IPS-18a (cell line): ENCODE measurements around the gene TGFB2.

Experiments used
- H3K27ac ChIP-seq: one replicate; pipeline ENCODE4 v1.5.1; 2013; ENCODE audit warnings: low read length
- H3K27me3 ChIP-seq: one replicate; pipeline ENCODE4 v1.6.1; 2013; ENCODE audit warnings: mild to moderate bottlenecking, low read length; ENCODE audit not compliant: control insufficient read depth, insufficient read depth
- H3K36me3 ChIP-seq: one replicate; pipeline ENCODE4 v1.6.1; 2013; ENCODE audit warnings: low read depth, low read length; ENCODE audit not compliant: control insufficient read depth
- H3K4me1 ChIP-seq: one replicate; pipeline ENCODE4 v1.6.1; 2013; ENCODE audit warnings: low read depth, low read length; ENCODE audit not compliant: control insufficient read depth
- H3K4me3 ChIP-seq: one replicate; pipeline ENCODE4 v1.5.1; 2013; ENCODE audit warnings: low read length
- H3K9ac ChIP-seq: one replicate; pipeline ENCODE4 v1.6.1; 2013; ENCODE audit warnings: mild to moderate bottlenecking, low read length, moderate library complexity
- H3K9me3 ChIP-seq: one replicate; pipeline ENCODE4 v1.6.1; 2013; ENCODE audit warnings: low read depth, low read length; ENCODE audit not compliant: control insufficient read depth

The TGFB2 gene

GRCh38 chr1:218414060-218414728 lies 69.1 kb downstream of the TGFB2 start:
- H3K27me3 ChIP-seq: no peaks in the 10 kb centered on the region
- no peak overlapping the region for H3K27ac ChIP-seq
- no peaks in the 10 kb centered on the region for H3K36me3 ChIP-seq

GRCh38 chr1:218415726-218416125 lies 70.6 kb downstream of the TGFB2 start:
- H3K36me3 ChIP-seq: no peaks in the 10 kb centered on the region
- H3K27ac ChIP-seq: no peak overlapping the region
- no peaks in the 10 kb centered on the region for H3K9me3 ChIP-seq
- no peaks in the 10 kb centered on the region for H3K4me1 ChIP-seq
- no peak overlapping the region for H3K4me3 ChIP-seq
- H3K9ac ChIP-seq: no peak overlapping the region
- no peaks in the 10 kb centered on the region for H3K27me3 ChIP-seq

More at GRCh38 chr1:218414060-218414728, 69.1 kb downstream of the TGFB2 start:
- Histone ChIP-seq H3K9ac (no peak overlapping the region), H3K4me3 (no peak overlapping the region), H3K9me3 (no peaks in the 10 kb centered on the region), H3K4me1 (no peaks in the 10 kb centered on the region)

DNA sequence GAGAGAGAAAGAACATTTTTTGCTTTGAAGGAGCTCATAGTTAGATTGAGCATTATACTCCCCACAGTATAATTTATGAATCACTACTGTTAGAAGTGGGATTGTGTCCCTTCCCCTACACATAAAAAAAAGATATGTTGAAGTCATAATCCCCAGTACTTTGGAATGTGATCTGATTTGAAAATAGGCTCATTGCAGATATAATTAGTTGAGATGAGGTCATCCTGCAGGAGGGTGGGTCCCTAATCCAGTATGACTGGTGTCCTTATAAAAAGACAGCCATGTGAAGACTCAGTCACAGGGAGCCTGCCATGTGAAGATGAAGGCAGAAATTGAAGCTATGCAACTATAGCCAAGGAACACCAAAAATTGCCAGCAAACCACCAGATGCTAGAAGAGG lies 76.4 kb downstream of the TGFB2 start:
- H3K27me3 ChIP-seq: no peaks in the 10 kb centered on the region
- H3K4me3 ChIP-seq: no peak overlapping the region
- no peak overlapping the region for H3K27ac ChIP-seq
- no peaks in the 10 kb centered on the region for H3K4me1 ChIP-seq
- no peaks in the 10 kb centered on the region for H3K36me3 ChIP-seq
- H3K9me3 ChIP-seq: no peaks in the 10 kb centered on the region
- no peak overlapping the region for H3K9ac ChIP-seq

DNA sequence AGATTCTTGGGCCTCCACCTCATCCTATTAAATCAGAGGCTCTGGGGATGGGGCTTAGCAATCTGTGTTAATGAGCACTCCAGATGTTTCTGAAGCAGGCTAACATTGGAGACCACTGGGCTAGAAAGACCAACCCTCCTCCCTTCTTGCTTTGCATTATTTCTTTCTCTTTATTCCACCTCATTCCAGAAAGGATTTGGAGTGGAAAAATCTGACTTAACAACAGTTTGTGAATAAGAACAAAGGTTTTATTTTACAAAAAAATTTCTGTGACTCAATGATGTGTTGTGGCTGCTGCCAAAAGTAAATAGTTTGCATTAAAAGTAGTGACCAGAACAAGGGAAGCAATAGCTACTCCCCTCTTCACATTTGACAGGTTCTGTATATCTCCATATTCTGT lies 79.4 kb downstream of the TGFB2 start:
- no peaks in the 10 kb centered on the region for H3K36me3 ChIP-seq
- no peak overlapping the region for H3K9ac ChIP-seq
- H3K4me3 ChIP-seq: no peak overlapping the region
- H3K27ac ChIP-seq: no peak overlapping the region
- no peaks in the 10 kb centered on the region for H3K9me3 ChIP-seq
- no peaks in the 10 kb centered on the region for H3K4me1 ChIP-seq
- no peaks in the 10 kb centered on the region for H3K27me3 ChIP-seq

GRCh38 chr1:218425647-218426342 lies 80.7 kb downstream of the TGFB2 start:
- H3K27ac ChIP-seq: no peak overlapping the region
- H3K27me3 ChIP-seq: no peaks in the 10 kb centered on the region
- H3K36me3 ChIP-seq: no peaks in the 10 kb centered on the region
- no peak overlapping the region for H3K9ac ChIP-seq
- H3K4me1 ChIP-seq: no peaks in the 10 kb centered on the region
- no peak overlapping the region for H3K4me3 ChIP-seq
- H3K9me3 ChIP-seq: no peaks in the 10 kb centered on the region

GRCh38 chr1:218426343-218426657 lies 81.2 kb downstream of the TGFB2 start:
- Histone ChIP-seq H3K4me3 (no peak overlapping the region), H3K36me3 (no peaks in the 10 kb centered on the region), H3K27ac (no peak overlapping the region), H3K27me3 (no peaks in the 10 kb centered on the region), H3K9me3 (no peaks in the 10 kb centered on the region), H3K4me1 (no peaks in the 10 kb centered on the region), H3K9ac (no peak overlapping the region)

- H3K4me1 ChIP-seq: no peaks in the 10 kb centered on the region
- H3K27me3 ChIP-seq: no peaks in the 10 kb centered on the region
- H3K4me3 ChIP-seq: no peak overlapping the region
- H3K27ac ChIP-seq: no peak overlapping the region
- no peaks in the 10 kb centered on the region for H3K9me3 ChIP-seq
- no peak overlapping the region for H3K9ac ChIP-seq
- no peaks in the 10 kb centered on the region for H3K36me3 ChIP-seq
Measured at GRCh38 chr1:218429301-218429700, 84.2 kb downstream of the TGFB2 start.

DNA sequence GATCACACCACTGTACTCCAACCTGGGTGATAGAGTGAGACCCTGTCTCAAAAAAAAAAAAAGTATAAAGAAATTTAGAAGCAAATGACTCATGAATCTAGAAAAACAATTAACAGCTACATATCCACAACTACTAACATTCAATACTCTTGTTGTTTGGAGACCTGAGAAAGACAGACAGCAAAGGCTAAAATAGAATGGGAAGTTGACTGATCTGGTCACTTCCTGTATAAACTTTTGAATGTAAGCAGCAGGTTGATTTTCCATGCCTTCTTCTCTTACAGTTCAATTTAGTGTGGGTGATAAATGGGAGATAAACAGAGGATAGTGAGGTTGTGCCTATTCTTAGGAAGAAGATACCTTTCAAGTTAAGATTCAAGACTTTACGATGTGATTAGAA lies 85.2 kb downstream of the TGFB2 start:
- H3K4me1 ChIP-seq: no peaks in the 10 kb centered on the region
- no peak overlapping the region for H3K9ac ChIP-seq
- H3K27ac ChIP-seq: no peak overlapping the region
- no peak overlapping the region for H3K4me3 ChIP-seq
- H3K9me3 ChIP-seq: no peaks in the 10 kb centered on the region
- H3K36me3 ChIP-seq: no peaks in the 10 kb centered on the region
- H3K27me3 ChIP-seq: no peaks in the 10 kb centered on the region

GRCh38 chr1:218430822-218431221 lies 85.7 kb downstream of the TGFB2 start:
- H3K27me3 ChIP-seq: no peaks in the 10 kb centered on the region
- H3K4me1 ChIP-seq: no peaks in the 10 kb centered on the region
- H3K9ac ChIP-seq: no peak overlapping the region
- H3K27ac ChIP-seq: no peak overlapping the region
- H3K4me3 ChIP-seq: no peak overlapping the region
- no peaks in the 10 kb centered on the region for H3K9me3 ChIP-seq
- no peaks in the 10 kb centered on the region for H3K36me3 ChIP-seq

DNA sequence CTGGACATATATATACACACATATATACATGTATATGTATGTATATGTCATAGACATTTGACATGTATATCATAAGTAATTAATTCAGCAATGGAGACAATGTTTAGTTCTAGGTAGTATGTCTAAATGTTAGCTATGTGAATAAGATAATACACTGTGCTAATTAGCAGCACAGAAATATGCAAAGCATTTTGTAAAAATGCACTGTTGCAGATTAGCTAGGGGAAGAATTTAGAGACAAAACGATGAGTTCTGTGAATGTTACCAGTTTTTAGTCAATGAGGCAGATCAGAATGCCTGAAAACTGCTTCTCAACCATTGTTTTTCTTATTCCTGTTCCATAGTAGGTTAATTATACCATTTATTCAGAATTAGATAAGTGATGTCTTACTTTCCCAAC lies 86.3 kb downstream of the TGFB2 start:
- no peak overlapping the region for H3K4me3 ChIP-seq
- no peak overlapping the region for H3K27ac ChIP-seq
- no peaks in the 10 kb centered on the region for H3K27me3 ChIP-seq

GRCh38 chr1:218433744-218434143 lies 88.6 kb downstream of the TGFB2 start:
- Histone ChIP-seq H3K9ac (no peak overlapping the region), H3K27ac (no peak overlapping the region), H3K27me3 (no peaks in the 10 kb centered on the region), H3K36me3 (no peaks in the 10 kb centered on the region), H3K9me3 (no peaks in the 10 kb centered on the region), H3K4me3 (no peak overlapping the region), H3K4me1 (no peaks in the 10 kb centered on the region)

More for the DNA sequence above, 86.3 kb downstream of the TGFB2 start:
- Histone ChIP-seq H3K36me3 (no peaks in the 10 kb centered on the region), H3K4me1 (no peaks in the 10 kb centered on the region), H3K9ac (no peak overlapping the region), H3K9me3 (no peaks in the 10 kb centered on the region)

- Histone ChIP-seq H3K9ac (no peak overlapping the region), H3K36me3 (no peaks in the 10 kb centered on the region), H3K27ac (no peak overlapping the region), H3K4me1 (no peaks in the 10 kb centered on the region), H3K27me3 (no peaks in the 10 kb centered on the region), H3K4me3 (no peak overlapping the region), H3K9me3 (no peaks in the 10 kb centered on the region)
Measured at GRCh38 chr1:218435528-218435927, 90.4 kb downstream of the TGFB2 start.
